ENCODE results near the gene LIMS2. TPM values are rescaled to one million over a fixed set of nuclear protein-coding genes. Genes with fewer than 3 reads are reported as not detected.
A peak's percentile ranks its signal among the peaks of the same experiment; 100 is the strongest.

The LIMS2 gene
- polyA plus RNA-seq, 3 donors, result 8.5 to 282 (median 64.9) TPM

GRCh38 chr2:127663566-127664064 is 11.7 kb downstream of the LIMS2 start:
- WGBS, 3 donors, result 69 to 71% (median 69%) methylated on average over 6 of the region's 6 CpGs
- no peak overlapping the region for H3K27ac ChIP-seq (ENCODE audit: low read depth, low read length)

GRCh38 chr2:127662937-127663565 is 12.3 kb downstream of the LIMS2 start:
- WGBS, 3 donors, result 76 to 80% (median 79%) methylated on average over 9 of the region's 9 CpGs
- no peak overlapping the region for H3K27ac ChIP-seq (ENCODE audit: low read depth, low read length)

GRCh38 chr2:127661949-127662510 is 13.3 kb downstream of the LIMS2 start:
- H3K27ac ChIP-seq (ENCODE audit: low read depth, low read length), result no peak overlapping the region
- 40 to 58% (median 52%) methylated on average over 9 of the region's 9 CpGs for WGBS, 3 donors

GRCh38 chr2:127661072-127661649 is 14.2 kb downstream of the LIMS2 start:
- H3K27ac ChIP-seq (ENCODE audit: low read depth, low read length), result no peak overlapping the region
- 79 to 84% (median 83%) methylated on average over 14 of the region's 14 CpGs for WGBS, 3 donors

- 91 to 93% (median 92%) methylated on average over 10 of the region's 10 CpGs for WGBS, 3 donors
- H3K27ac ChIP-seq (ENCODE audit: low read depth, low read length), result peak overlapping the region; percentile 22
These were observed 15.1 kb downstream of the LIMS2 start for GRCh38 chr2:127660291-127660578.

GRCh38 chr2:127659408-127660290 is 15.7 kb downstream of the LIMS2 start:
- WGBS, 3 donors, result 59 to 73% (median 62%) methylated on average over 14 of the region's 14 CpGs
- H3K27ac ChIP-seq (ENCODE audit: low read depth, low read length), result no peak overlapping the region

GRCh38 chr2:127658641-127659407 is 16.5 kb downstream of the LIMS2 start:
- WGBS, 3 donors, result 75 to 86% (median 79%) methylated on average over 20 of the region's 20 CpGs
- H3K27ac ChIP-seq (ENCODE audit: low read depth, low read length), result peak overlapping the region; percentile 28

- WGBS, 3 donors, result 88 to 91% (median 90%) methylated on average over 6 of the region's 6 CpGs
- H3K27ac ChIP-seq (ENCODE audit: low read depth, low read length), result peak overlapping the region; percentile 28
These were observed 17.2 kb downstream of the LIMS2 start for GRCh38 chr2:127658146-127658545.

GRCh38 chr2:127657232-127657595 is 18.1 kb downstream of the LIMS2 start:
- H3K27ac ChIP-seq (ENCODE audit: low read depth, low read length), result no peak overlapping the region
- WGBS, 3 donors, result 89 to 95% (median 90%) methylated on average over 17 of the region's 17 CpGs

- no peak overlapping the region for H3K27ac ChIP-seq (ENCODE audit: low read depth, low read length)
- 86 to 90% (median 86%) methylated on average over 15 of the region's 15 CpGs for WGBS, 3 donors
These were observed 18.6 kb downstream of the LIMS2 start for GRCh38 chr2:127656569-127657231.

- no peak overlapping the region for H3K27ac ChIP-seq (ENCODE audit: low read depth, low read length)
- 81 to 84% (median 83%) methylated on average over 16 of the region's 16 CpGs for WGBS, 3 donors
These were observed 19.9 kb downstream of the LIMS2 start for GRCh38 chr2:127655209-127656073.

- no peak overlapping the region for H3K27ac ChIP-seq (ENCODE audit: low read depth, low read length)
- 84 to 91% (median 91%) methylated on average over 8 of the region's 8 CpGs for WGBS, 3 donors
These were observed 20.5 kb downstream of the LIMS2 start for GRCh38 chr2:127654838-127655175.

- 85 to 94% (median 94%) methylated on average over 24 of the region's 24 CpGs for WGBS, 3 donors
These were observed 21.1 kb downstream of the LIMS2 start for GRCh38 chr2:127654084-127654837.

GRCh38 chr2:127653421-127654083 is 21.8 kb downstream of the LIMS2 start:
- no peak overlapping the region for H3K27ac ChIP-seq (ENCODE audit: low read depth, low read length)
- WGBS, 3 donors, result 81 to 87% (median 82%) methylated on average over 16 of the region's 16 CpGs

More at GRCh38 chr2:127654084-127654837, 21.1 kb downstream of the LIMS2 start:
- H3K27ac ChIP-seq (ENCODE audit: low read depth, low read length), result no peak overlapping the region

- WGBS, 3 donors, result 72 to 76% (median 72%) methylated on average over 25 of the region's 25 CpGs
- no peak overlapping the region for H3K27ac ChIP-seq (ENCODE audit: low read depth, low read length)
These were observed 22.5 kb downstream of the LIMS2 start for GRCh38 chr2:127652786-127653357.
